HCT116 (cell line): Measurements from ENCODE around the gene OBSCN. TPM values are rescaled to one million over a fixed set of nuclear protein-coding genes. Genes with fewer than 3 reads are reported as not detected.
A peak's percentile ranks its signal among the peaks of the same experiment; 100 is the strongest.

ENCODE experiments used
- ATAC-seq: fragments of 200-7000 bp; cut with Tn5 transposase; 2 replicates; pipeline ENCODE4 v1.9.1; 2020; ENCODE audit warnings: mild to moderate bottlenecking, moderate library complexity
- BruUV-seq: library from RNA; stranded (reverse); fragments of 400-500 nt; replicated peaks from 2 replicates; lab custom pipeline; 2021; lab: Mats Ljungman, UMichigan
- CTCF ChIA-PET: fragments of 300-600 bp; sonication (Branson Sonifier 250); formaldehyde crosslinking; loops from one replicate; lab custom pipeline; 2021; ENCODE audit warnings: antibody characterized with exemption; lab: Charles Lee
- POLR2A ChIA-PET: fragments of 300-600, 350-600 bp; sonication (Branson Sonifier 250); formaldehyde crosslinking; loops from one replicate; lab custom pipeline; 2021; ENCODE audit warnings: antibody characterized with exemption; lab: Charles Lee
- RAD21 ChIA-PET, 2 experiments: fragments of 300-600 bp; sonication (Branson Sonifier 250); formaldehyde crosslinking; loops; one replicate each; lab custom pipeline; 2023; ENCODE audit warnings: low total read pairs in 2 of 2; ENCODE audit not compliant: uncharacterized antibody in 2 of 2, unreplicated experiment in 2 of 2, low non-redundant PET in 1 of 2; lab: Charles Lee
- DNase-seq: peaks from one replicate; pipeline ENCODE4 v3.0.0-alpha.2; 2010; ENCODE audit warnings: low read depth, low spot score
- H2AFZ ChIP-seq: fragments of 200-600 bp; shearing (Covaris generic), sonication (generic); 2 replicates; pipeline ENCODE4 v1.6.1; 2017; ENCODE audit warnings: low read depth, mixed run types, mixed read lengths, antibody characterized with exemption, low read length; ENCODE audit not compliant: poor library complexity, severe bottlenecking
- H3K27ac ChIP-seq: 2 replicates; pipeline ENCODE4 v1.5.1; 2012; ENCODE audit warnings: low read depth, low read length
- H3K27me3 ChIP-seq: fragments of 200-600 bp; sonication (generic); 2 replicates; pipeline ENCODE4 v1.6.1; 2016; ENCODE audit warnings: mixed run types, low read length, mixed read lengths; ENCODE audit not compliant: insufficient read depth
- H3K36me3 ChIP-seq, 2 experiments: fragments of 200-500 bp in 1 of 2; fragments of 200-600 bp in 1 of 2; sonication (Bioruptor generic) in 1 of 2; sonication (generic) in 1 of 2; 2 replicates each; pipeline versions ENCODE4 v1.5.1 to v1.6.1; 2014 to 2016; ENCODE audit warnings: low read length in 2 of 2, inconsistent platforms in 1 of 2, mixed read lengths in 1 of 2, mixed run types in 1 of 2; ENCODE audit not compliant: insufficient read depth in 2 of 2, control insufficient read depth in 1 of 2
- H3K4me1 ChIP-seq, 2 experiments: fragments of 200-600 bp in 1 of 2; sonication (generic) in 1 of 2; 2 replicates each; pipeline versions ENCODE4 v1.5.1 to v1.6.1; 2012 to 2017; ENCODE audit warnings: low read length in 2 of 2, inconsistent platforms in 1 of 2, mild to moderate bottlenecking in 1 of 2, mixed read lengths in 1 of 2, mixed run types in 1 of 2, moderate library complexity in 1 of 2; ENCODE audit not compliant: insufficient read depth in 2 of 2, control insufficient read depth in 1 of 2
- H3K4me2 ChIP-seq: fragments of 200-600 bp; sonication (generic); 2 replicates; pipeline ENCODE4 v1.6.1; 2017; ENCODE audit warnings: mixed run types, low read length, mixed read lengths
- H3K4me3 ChIP-seq, 2 experiments: fragments of 200-600 bp in 1 of 2; sonication (generic) in 1 of 2; replicated peaks in 1 of 2; 2 replicates each; pipeline ENCODE4 v1.5.1; 2011 to 2016; ENCODE audit warnings: low read length in 2 of 2, control low read depth in 1 of 2, low read depth in 1 of 2, mild to moderate bottlenecking in 1 of 2, mixed read lengths in 1 of 2, mixed run types in 1 of 2
- H3K79me2 ChIP-seq: fragments of 200-600 bp; sonication (generic); 2 replicates; pipeline ENCODE4 v1.6.1; 2017; ENCODE audit warnings: mild to moderate bottlenecking, mixed run types, low read length, moderate library complexity, mixed read lengths; ENCODE audit not compliant: insufficient read depth
- H3K9ac ChIP-seq: fragments of 200-600 bp; sonication (generic); 2 replicates; pipeline ENCODE4 v1.6.1; 2016; ENCODE audit warnings: low read length, mixed read lengths
- H3K9me2 ChIP-seq: fragments of 200-600 bp; sonication (generic), shearing (Covaris generic); 2 replicates; pipeline ENCODE4 v1.6.1; 2017; ENCODE audit warnings: mixed run types, mild to moderate bottlenecking, moderate library complexity; ENCODE audit not compliant: insufficient read depth
- H3K9me3 ChIP-seq, 2 experiments: fragments of 200-500 bp in 1 of 2; fragments of 200-600 bp in 1 of 2; sonication (Bioruptor generic) in 1 of 2; sonication (generic) in 1 of 2; 2 replicates each; pipeline ENCODE4 v1.6.1; 2014 to 2017; ENCODE audit warnings: low read length in 2 of 2, mixed read lengths in 2 of 2, inconsistent platforms in 1 of 2, low read depth in 1 of 2, mild to moderate bottlenecking in 1 of 2, mixed run types in 1 of 2, moderate library complexity in 1 of 2; ENCODE audit not compliant: control insufficient read depth in 1 of 2, insufficient read depth in 1 of 2
- H4K20me1 ChIP-seq: fragments of 200-600 bp; sonication (generic), shearing (Covaris generic); 2 replicates; pipeline ENCODE4 v1.6.1; 2017; ENCODE audit warnings: mixed run types, mild to moderate bottlenecking, moderate library complexity; ENCODE audit not compliant: insufficient read depth
- ELF1 ChIP-seq: IDR thresholded peaks from 2 replicates; pipeline ENCODE4 v1.6.1; 2012; ENCODE audit warnings: low read depth, borderline replicate concordance
- SIN3A ChIP-seq: IDR thresholded peaks from 2 replicates; pipeline ENCODE4 v1.6.1; 2012; ENCODE audit warnings: low read depth
- TCF7L2 ChIP-seq: IDR thresholded peaks from 2 replicates; pipeline ENCODE4 v1.7.0; 2011; ENCODE audit warnings: borderline replicate concordance, inconsistent platforms; ENCODE audit not compliant: insufficient read depth, insufficient read length; ENCODE audit errors: extremely low read depth
- intact Hi-C: fragments of 100-400 bp; cut with micrococcal nuclease; formaldehyde crosslinking; loops from 2 replicates; pipeline ENCODE4 v1.10.0; 2022
- total RNA-seq: library from RNA; stranded (reverse); gene quantifications from one replicate; pipeline ENCODE4 v1.2.1, GENCODE V29; 2021; ENCODE audit not compliant: unreplicated experiment
- TF ChIP-seq, protein P1 (sequence below): IDR thresholded peaks from 2 replicates; pipeline ENCODE4 v1.6.1; 2012
- TF ChIP-seq, protein P2 (sequence below): IDR thresholded peaks from 2 replicates; pipeline ENCODE4 v1.6.1; 2012
- TF ChIP-seq, protein P3 (sequence below), 3 experiments: fragments of 200-600 bp in 1 of 3; sonication (generic) in 1 of 3; IDR thresholded peaks in 2 of 3; conservative IDR thresholded peaks in 1 of 3; 2 replicates each; pipeline ENCODE4 v1.5.1; 2012 to 2017; ENCODE audit warnings: low read depth in 2 of 3, low read length in 2 of 3, antibody characterized with exemption in 1 of 3, borderline replicate concordance in 1 of 3, control low read depth in 1 of 3, mild to moderate bottlenecking in 1 of 3, mixed read lengths in 1 of 3, mixed run types in 1 of 3, moderate library complexity in 1 of 3; ENCODE audit not compliant: insufficient read depth in 1 of 3

OBSCN gene
- total RNA-seq, 1 experiment from 2014 or later: 16.6 TPM

DNA sequence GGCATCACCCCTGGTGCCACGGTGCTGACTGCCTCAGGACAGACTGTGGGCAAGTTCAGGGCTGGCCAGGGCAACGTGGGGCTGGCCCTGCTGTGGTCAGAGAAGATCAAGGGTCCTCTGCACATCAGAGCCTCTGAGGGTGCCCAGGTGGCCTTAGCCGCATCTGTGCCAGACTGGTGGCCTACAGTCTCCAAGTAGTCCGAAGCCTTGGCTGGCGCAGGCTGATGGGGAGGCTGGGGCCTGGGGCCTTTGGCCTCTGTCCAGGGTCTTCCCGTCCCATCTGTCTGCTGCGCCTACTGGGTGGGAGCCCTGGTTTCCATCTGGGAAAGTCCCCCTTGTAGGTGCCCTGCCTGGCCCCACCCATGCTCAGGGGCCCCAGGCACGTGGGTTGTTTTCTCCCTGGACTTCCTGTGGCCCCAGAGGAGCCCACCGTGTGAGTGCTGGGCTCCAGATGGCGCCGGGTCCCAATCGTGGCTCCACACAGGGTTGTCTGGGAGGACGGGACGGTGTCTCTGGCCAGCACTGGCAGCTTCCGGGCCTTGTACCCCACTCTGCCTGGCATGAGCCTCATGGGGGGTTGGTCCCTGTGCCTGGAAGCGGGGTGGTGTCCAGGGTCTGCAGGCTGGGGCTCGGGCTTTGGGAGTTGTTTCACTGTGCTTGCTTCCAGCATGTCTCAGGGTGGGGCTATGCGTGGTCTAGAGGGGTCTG lies 32.4 kb upstream of the OBSCN start:
- intact Hi-C loops: no loop called here
- H3K27ac ChIP-seq: no peak overlapping the region; the same call in 1 of the 2 replicates
- no peak for DNase-seq

DNA sequence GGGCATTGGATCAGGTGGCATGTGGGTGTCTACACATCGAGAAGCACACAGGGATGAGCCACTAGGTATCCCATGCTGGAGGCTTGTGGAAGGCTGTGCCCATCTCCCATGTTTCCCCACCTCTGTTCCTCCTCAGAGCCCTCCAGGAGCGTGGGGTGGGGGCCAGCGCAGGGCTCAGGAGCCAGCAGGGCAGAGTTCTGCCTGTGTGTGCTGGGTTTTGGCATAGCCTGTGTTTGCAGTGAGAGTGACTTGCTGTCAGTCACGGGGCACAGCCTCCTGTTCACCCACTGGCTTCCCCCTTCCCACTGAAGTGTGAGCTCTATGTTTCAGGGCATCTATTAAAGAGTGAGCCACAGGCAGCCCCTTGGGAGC lies 31.8 kb upstream of the OBSCN start:
- intact Hi-C loops: no loop called here
- peaks cover 5 to 24% of the 10 kb centered on the region in 2 experiments for H3K4me1 ChIP-seq
- H4K20me1 ChIP-seq: no peaks in the 10 kb centered on the region
- ATAC-seq: no peak
- no peaks in the 10 kb centered on the region for H3K27me3 ChIP-seq
- no peaks in the 10 kb centered on the region for H3K9me3 ChIP-seq
- H3K79me2 ChIP-seq: no peaks in the 10 kb centered on the region
- no peak overlapping the region for H3K4me3 ChIP-seq
- CTCF ChIA-PET: no interaction called here
- no peaks in the 10 kb centered on the region for H3K9me2 ChIP-seq
- H3K27ac ChIP-seq: no peak overlapping the region
- no peaks in the 10 kb centered on the region for H3K36me3 ChIP-seq
- no peak overlapping the region for H3K9ac ChIP-seq
- H2AFZ ChIP-seq: no peak overlapping the region
- H3K4me2 ChIP-seq: no peak overlapping the region
- POLR2A ChIA-PET: no interaction called here
- no TSS peak for BruUV-seq
- RAD21 ChIA-PET: no interaction called here
- TF ChIP-seq TCF7L2 (no peak), ELF1 (no peak)
- TF ChIP-seq, protein P1, sequence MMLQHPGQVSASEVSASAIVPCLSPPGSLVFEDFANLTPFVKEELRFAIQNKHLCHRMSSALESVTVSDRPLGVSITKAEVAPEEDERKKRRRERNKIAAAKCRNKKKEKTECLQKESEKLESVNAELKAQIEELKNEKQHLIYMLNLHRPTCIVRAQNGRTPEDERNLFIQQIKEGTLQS: no peak
- TF ChIP-seq, protein P2, sequence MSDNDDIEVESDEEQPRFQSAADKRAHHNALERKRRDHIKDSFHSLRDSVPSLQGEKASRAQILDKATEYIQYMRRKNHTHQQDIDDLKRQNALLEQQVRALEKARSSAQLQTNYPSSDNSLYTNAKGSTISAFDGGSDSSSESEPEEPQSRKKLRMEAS: no peak
- DNase-seq: no peak

More for the DNA sequence above, 32.4 kb upstream of the OBSCN start:
- Histone ChIP-seq H3K79me2 (no peaks in the 10 kb centered on the region), H3K36me3 (no peaks in the 10 kb centered on the region), H4K20me1 (no peaks in the 10 kb centered on the region), H3K4me3 (no peak overlapping the region)
- RAD21 ChIA-PET: no interaction called here
- POLR2A ChIA-PET: interaction anchor here (1.5 kb wide), 1 partner anchor 9 kb away, joined by 3 read pairs; no protein-coding TSS in a partner anchor
- TF ChIP-seq SIN3A: no peak
- TF ChIP-seq TCF7L2: no peak
- TF ChIP-seq, protein P2: no peak
- TF ChIP-seq, protein P3, sequence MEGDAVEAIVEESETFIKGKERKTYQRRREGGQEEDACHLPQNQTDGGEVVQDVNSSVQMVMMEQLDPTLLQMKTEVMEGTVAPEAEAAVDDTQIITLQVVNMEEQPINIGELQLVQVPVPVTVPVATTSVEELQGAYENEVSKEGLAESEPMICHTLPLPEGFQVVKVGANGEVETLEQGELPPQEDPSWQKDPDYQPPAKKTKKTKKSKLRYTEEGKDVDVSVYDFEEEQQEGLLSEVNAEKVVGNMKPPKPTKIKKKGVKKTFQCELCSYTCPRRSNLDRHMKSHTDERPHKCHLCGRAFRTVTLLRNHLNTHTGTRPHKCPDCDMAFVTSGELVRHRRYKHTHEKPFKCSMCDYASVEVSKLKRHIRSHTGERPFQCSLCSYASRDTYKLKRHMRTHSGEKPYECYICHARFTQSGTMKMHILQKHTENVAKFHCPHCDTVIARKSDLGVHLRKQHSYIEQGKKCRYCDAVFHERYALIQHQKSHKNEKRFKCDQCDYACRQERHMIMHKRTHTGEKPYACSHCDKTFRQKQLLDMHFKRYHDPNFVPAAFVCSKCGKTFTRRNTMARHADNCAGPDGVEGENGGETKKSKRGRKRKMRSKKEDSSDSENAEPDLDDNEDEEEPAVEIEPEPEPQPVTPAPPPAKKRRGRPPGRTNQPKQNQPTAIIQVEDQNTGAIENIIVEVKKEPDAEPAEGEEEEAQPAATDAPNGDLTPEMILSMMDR (IDR thresholded peaks at IDR 0.05 in 2 of 3, conservative IDR thresholded peaks at IDR 0.05 in 1 of 3; ENCODE audit: borderline replicate concordance in 1 of 3, insufficient read depth in 1 of 3, low read depth in 2 of 3, low read length in 2 of 3): no peak
- TF ChIP-seq, all 23 proteins: peak for 0
- CTCF ChIA-PET: no interaction called here
- Histone ChIP-seq H2AFZ (no peak overlapping the region), H3K4me2 (peak overlapping the region; percentile 73; the same call in 1 of the 2 replicates), H3K4me1 (peaks cover 5 to 20% of the 10 kb centered on the region in 2 experiments), H3K27me3 (no peaks in the 10 kb centered on the region), H3K9ac (no peak overlapping the region), H3K9me3 (no peaks in the 10 kb centered on the region), H3K9me2 (no peaks in the 10 kb centered on the region)
- no TSS peak for BruUV-seq
- ATAC-seq: no peak
